Adipose tissue (tissue), 3 donors: ENCODE results near the gene TREH. TPM values are rescaled to one million over a fixed set of nuclear protein-coding genes. Genes with fewer than 3 reads are reported as not detected.
"Not testable (repeated sequence)": the region's sequence is repeated elsewhere in the genome, so short reads cannot be mapped to it uniquely, and the experiment has no call there.

Source experiments
- H3K27ac ChIP-seq: one replicate; pipeline ENCODE4 v1.5.1; 2013; ENCODE audit warnings: low read depth, low read length
- WGBS, 3 donors: extraction: QIAGEN DNeasy Blood & Tissue Kit; methylation state at CpG; one replicate each; pipeline ENCODE4 v1.1.7; 2013; 5-methylcytosine and 5-hydroxymethylcytosine counted together
- polyA plus RNA-seq, 3 donors: library from polyadenylated mRNA; stranded (reverse); fragments of 200-250 nt; gene quantifications; one replicate each; pipeline ENCODE4 v1.2.3, GENCODE V29; 2013
- donor health status: healthy with polysubstance abuse.
- donor health status: Bipolar disorder and iron deficiency.
- donor health status: healthy.

Gene TREH
- polyA plus RNA-seq, 3 donors: 0.54 to 5.7 (median 2.0) TPM

- not testable (repeated sequence) for H3K27ac ChIP-seq
- 16 to 57% (median 49%) methylated on average over 11 of the region's 11 CpGs for WGBS, 3 donors
Measured at GRCh38 chr11:118678908-118679307, 542 bp downstream of the TREH start.

DNA sequence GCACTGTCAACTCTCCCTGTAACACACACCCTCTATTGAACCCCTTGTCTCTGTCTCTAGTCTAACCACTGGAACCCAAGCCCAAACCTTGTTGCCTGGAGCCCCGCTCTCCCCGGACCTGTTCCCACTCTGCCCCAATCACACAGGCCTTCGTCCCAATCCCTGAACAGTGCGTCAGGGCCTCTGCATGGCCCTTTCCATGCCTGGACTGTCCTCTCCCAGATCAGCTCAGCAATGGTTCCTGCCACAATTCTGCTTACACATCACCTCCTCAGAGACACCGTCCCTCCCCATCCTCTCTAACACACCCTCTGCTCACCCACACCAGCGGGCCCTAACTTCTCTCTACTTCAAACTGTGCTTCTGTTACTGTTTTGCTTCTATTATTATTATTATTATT, 1.5 kb downstream of the TREH start:
- WGBS, 3 donors: 93 to 100% (median 95%) methylated on average over 6 of the region's 6 CpGs
- H3K27ac ChIP-seq: no peak overlapping the region

DNA sequence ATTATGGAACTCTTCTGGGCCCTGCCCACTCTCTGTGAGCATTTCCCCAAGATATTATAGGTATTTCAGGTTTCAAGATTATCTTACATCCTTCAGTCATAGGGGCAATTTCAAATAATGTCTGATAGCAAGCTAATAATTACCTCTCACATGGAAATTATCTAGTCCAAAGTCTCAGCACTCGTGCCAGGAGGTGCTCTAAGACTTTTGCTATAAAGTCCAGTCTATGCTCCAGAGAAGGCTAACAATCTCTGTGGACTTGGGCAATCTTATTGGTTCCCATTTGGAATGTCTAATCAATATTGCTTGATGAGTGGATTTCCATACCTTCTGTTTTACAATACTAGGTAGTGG, 5.4 kb downstream of the TREH start:
- H3K27ac ChIP-seq: no peak overlapping the region
- 76 to 89% (median 85%) methylated on average over 1 of the region's 1 CpG for WGBS, 3 donors

- no peak overlapping the region for H3K27ac ChIP-seq
- 72 to 84% (median 82%) methylated on average over 6 of the region's 6 CpGs for WGBS, 3 donors
Measured at GRCh38 chr11:118673361-118674081, 5.9 kb downstream of the TREH start.

DNA sequence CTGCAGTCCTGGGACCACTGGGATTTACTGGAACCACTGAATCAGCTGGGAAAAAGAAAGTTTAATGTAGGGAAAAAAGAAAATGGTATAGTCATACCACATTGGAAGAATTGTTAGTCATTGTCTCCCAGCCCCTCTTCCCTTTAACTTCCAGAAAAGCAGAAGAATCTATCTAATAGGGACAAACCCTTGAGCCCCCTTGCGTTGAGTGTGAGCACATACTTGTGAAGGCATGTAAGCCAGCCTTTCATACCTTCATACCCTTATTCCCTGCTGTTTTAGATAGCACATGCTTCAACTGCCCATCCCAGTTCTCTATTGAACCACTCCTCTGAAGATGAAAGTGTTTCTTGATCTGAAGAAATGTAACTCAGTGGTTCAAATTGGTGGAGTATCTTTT, 6.6 kb downstream of the TREH start:
- 57 to 91% (median 65%) methylated on average over 1 of the region's 1 CpG for WGBS, 3 donors
- no peak overlapping the region for H3K27ac ChIP-seq

DNA sequence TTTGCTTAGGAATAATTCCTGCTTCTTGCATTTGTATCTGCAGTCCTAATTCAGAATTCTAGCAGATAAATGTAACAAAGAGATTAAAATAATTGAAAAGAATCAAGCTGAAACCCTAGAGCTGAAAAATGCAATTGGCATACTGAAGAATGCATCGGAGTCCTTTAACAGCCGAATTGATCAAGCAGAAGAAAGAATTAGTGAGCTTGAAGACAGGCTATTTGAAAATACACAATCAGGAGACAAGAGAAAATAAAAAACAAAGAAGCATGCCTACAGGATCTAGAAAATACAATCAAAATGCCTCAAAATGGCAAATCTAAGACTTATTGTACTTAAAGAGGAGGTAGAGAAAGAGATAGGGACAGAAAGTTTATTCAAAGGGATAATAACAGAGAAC, 8.2 kb downstream of the TREH start:
- WGBS, 3 donors: 95 to 97% (median 97%) methylated on average over 2 of the region's 2 CpGs
- no peak overlapping the region for H3K27ac ChIP-seq

DNA sequence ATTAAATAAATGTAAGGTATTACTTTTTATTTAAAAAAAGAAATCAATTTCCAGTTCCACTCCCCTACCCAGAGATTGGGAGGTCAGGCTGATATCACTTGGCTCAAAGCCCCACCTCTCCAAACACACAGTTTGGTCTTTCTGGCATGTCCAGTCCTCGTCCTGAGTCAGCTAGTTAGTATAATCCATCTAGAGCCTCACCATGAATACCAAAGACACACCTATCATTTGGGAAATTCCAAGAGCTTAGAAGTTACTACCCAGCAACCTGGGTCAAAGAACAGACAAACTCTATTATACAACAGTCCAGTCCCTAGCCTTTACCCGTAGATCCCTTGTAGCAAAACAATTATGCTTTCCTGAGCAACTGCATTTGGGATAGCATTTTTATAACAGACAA, 9.4 kb downstream of the TREH start:
- H3K27ac ChIP-seq: no peak overlapping the region
- 53 to 76% (median 64%) methylated on average over 2 of the region's 2 CpGs for WGBS, 3 donors

DNA sequence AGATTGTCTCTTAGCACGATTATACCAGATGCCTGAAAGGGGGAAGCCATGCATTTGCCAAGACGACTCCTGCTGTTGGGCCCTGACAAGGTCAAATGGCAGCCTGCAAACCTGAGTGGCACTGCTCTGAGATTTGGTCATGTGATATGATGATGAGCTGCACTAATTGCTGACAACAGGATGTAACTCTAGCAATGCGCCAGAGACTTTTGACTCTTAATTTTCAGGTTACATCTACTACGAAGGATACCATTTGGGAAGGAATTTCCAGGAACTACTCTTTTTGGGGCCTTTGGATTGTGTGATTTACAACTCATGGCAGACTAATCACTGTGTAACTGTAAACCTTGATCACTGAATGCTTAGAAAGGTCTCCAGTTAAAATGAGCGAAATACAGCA, 13.1 kb downstream of the TREH start:
- 82 to 90% (median 86%) methylated on average over 5 of the region's 5 CpGs for WGBS, 3 donors
- no peak overlapping the region for H3K27ac ChIP-seq

DNA sequence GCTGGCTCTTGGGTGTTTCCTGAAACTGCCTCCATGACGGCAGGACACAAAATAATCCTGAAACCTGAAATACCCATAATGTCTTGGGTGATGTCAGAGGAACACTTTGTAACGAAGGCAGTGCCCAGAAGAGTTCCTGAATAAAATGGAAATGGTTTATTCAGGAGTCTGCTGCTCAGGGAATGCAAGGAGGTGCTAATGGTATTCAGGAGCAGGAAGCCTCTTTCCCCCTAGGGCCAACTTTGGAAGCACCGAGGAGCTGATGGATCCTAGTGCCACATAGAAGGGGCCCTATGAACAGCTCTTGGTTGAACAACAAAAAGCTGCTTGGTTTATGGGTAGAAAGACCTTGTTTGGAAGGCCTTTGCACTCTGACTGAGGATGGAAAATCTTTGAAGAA, 15.5 kb downstream of the TREH start:
- no peak overlapping the region for H3K27ac ChIP-seq
- 75 to 85% (median 82%) methylated on average over 3 of the region's 3 CpGs for WGBS, 3 donors

- WGBS, 3 donors: 82 to 90% (median 85%) methylated on average over 4 of the region's 4 CpGs
- H3K27ac ChIP-seq: no peak overlapping the region
Measured at GRCh38 chr11:118663381-118663780, 16.1 kb downstream of the TREH start.

GRCh38 chr11:118662401-118663271, 16.8 kb downstream of the TREH start:
- WGBS, 3 donors: 64 to 86% (median 77%) methylated on average over 8 of the region's 8 CpGs

DNA sequence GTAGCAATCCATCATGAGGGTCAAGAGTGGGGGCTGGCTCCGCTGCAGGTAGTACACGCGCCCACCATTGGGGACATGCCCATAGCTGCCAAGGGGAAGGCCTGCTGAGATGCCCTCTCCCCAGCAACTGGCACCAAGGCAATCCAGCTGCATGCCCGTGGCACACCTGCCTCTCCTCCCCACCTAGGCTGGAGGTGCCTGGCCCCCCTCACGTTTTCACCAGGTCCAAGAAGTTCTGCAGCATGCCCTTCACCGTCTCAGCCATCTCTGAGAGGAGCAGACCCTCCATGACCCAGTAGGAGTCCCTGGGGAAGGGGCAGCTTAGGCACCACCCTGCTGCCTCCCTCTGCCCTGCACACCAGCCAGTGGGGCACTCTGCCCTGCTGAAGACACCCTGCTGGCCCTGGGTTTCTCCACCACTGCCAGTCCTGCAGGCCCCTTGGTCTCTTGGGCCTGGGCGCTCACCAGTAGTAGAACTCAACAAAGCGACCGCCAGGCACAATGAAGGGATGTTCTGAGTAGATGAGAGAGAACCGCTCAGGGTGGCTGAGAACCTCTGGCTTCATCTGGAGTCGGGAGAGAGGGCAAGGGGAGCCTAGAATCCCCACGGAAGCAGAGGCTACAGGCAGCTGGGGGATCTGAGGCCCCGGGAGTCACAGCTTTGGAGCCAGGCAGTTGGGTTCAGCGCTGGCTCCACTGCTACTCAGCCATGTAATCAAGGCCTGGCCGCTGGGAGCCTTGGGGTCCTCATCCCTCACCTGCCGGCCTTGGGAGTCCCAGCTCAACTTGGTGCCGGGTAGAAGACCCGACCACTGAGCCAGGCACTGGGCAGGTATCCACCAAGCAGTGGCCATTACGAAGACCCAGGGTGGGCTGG, 17.8 kb downstream of the TREH start:
- WGBS, 3 donors: 83 to 87% (median 86%) methylated on average over 19 of the region's 19 CpGs
- H3K27ac ChIP-seq: no peak overlapping the region

More at GRCh38 chr11:118662401-118663271, 16.8 kb downstream of the TREH start:
- H3K27ac ChIP-seq: no peak overlapping the region

DNA sequence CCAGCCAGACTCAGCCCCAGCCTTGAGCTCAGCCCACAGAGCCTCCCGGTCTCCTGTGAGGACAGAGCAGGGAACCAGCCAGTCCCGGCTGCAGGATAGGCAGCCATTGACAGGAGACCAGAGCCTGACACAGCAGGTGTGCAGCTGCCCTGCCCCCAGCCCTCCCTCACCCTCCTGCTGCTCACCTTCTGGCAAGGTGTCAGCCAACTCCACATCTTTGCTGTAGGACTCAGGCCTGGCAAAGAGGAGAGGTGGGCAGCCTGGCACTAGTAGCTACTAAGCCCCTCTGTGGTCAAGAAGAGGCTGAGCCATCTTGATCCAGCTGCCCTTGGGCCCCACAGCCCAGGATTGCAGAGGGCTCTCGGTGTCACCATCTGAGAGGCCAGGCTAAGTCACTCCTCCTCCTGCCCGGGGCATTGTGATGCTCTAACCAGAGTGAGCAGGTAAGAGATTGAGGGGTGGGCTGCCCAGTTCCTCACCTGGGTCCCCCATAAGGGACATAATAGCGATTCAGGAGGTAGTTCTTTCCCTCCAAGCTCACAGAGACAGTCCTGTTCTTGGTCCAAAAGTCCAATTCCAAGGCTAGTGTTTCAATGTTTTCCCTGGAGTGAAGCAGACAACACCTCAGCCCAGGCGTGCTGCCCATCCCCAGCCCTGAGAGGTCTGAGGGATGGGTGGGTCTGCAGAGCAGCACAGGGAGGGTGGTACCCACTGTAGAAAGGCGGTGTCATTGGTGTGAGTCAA, 18.6 kb downstream of the TREH start:
- H3K27ac ChIP-seq: no peak overlapping the region
- WGBS, 3 donors: 78 to 85% (median 82%) methylated on average over 7 of the region's 7 CpGs

DNA sequence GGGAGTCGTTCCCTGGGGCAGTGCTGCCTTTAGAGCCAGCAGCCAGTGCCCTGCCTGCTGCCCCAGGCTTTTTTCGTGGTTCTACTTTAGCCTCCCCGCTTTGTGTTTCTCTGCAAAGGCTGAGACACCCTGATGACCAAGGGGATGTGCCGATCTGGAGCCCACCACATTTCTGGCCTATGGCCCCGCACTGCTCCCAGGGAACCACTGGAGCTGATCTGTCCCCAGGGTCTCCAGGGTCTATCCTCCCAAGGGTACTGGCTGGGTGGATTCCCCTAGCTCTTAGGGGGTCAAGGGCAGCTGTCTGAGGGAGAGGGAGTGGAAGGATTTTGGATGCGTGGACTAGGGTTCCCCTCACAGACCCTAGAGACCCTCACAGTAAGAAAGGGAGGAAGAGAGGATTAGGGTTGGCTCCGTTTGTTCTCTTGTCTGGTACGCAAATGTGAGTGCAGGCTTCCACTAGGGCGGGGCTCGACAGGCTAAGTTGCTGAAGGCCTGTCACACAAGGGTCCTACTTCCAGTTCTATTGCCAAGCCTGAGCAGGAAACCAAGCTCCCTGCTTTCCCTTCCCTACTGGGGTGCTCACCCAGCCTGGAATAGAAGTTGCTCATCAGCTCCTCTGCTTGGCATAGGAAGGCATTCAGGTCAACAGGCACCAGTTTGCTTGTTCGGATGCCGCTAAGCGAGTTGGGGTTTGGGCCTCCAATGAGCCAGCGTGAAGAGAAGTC, 19.3 kb downstream of the TREH start:
- 65 to 81% (median 76%) methylated on average over 14 of the region's 14 CpGs for WGBS, 3 donors
- H3K27ac ChIP-seq: no peak overlapping the region

DNA sequence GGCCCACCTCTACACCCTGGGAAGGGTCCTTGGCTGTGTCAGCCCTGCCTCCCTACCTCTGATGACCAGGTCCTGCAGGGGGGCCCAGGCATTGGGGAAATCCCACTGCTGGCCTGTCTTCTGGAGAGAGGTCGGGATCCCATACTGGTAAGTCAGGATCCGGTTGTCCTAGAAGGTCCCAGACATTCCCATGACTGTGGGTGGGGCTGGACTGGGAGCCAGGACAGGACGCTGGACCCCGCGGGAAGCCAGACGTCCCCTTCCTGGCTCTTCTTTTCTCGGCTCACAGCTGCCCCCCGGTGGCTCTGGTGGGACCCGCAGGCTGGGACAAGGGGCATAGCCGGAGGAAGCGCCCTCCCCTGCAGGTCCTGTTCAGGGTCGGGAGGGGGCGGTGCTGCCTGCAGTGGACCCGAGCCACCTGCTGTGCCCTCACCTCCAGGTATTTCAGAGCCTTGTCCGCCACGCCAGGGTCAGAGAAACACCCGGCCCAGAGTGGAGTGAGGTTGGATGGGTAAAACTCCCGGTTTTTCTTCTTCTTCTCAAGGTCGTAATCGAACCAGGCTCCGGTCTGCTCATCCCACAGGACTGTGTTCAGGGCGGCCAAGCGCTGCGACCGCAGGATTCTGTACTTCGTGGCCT, 20.0 kb downstream of the TREH start:
- no peak overlapping the region for H3K27ac ChIP-seq
- WGBS, 3 donors: 10 to 23% (median 14%) methylated on average over 20 to 26 of the region's 26 CpGs

GRCh38 chr11:118658429-118659313, 20.8 kb downstream of the TREH start:
- no peak overlapping the region for H3K27ac ChIP-seq
- WGBS, 3 donors: 44 to 48% (median 45%) methylated on average over 16 of the region's 16 CpGs
